H9 (cell line): Measurements from ENCODE around the gene SYNE2. TPM values are rescaled to one million over a fixed set of nuclear protein-coding genes. Genes with fewer than 3 reads are reported as not detected.

Experiments used
- DNase-seq: peaks from one replicate; pipeline ENCODE4 v3.0.0-alpha.2; 2017
- H2AFZ ChIP-seq: one replicate; pipeline ENCODE4 v1.6.1; 2013; ENCODE audit warnings: mild to moderate bottlenecking, low read length, control low read depth, moderate library complexity
- H2AK5ac ChIP-seq: 2 replicates; pipeline ENCODE4 v1.6.1; 2013; ENCODE audit warnings: low read length, control low read depth, mixed read lengths; ENCODE audit not compliant: insufficient read length
- H2BK120ac ChIP-seq: one replicate; pipeline ENCODE4 v1.6.1; 2013; ENCODE audit warnings: low read depth, mild to moderate bottlenecking, low read length, control low read depth, inconsistent platforms; ENCODE audit not compliant: poor library complexity, severe bottlenecking
- H2BK12ac ChIP-seq: 2 replicates; pipeline ENCODE4 v1.6.1; 2013; ENCODE audit warnings: low read length, control low read depth, mixed read lengths, low read depth; ENCODE audit not compliant: insufficient read length
- H2BK15ac ChIP-seq: 2 replicates; pipeline ENCODE4 v1.6.1; 2013; ENCODE audit warnings: low read depth, low read length, control low read depth
- H2BK20ac ChIP-seq: one replicate; pipeline ENCODE4 v1.6.1; 2013; ENCODE audit warnings: low read depth, mild to moderate bottlenecking, low read length, control low read depth, inconsistent platforms; ENCODE audit not compliant: poor library complexity, severe bottlenecking
- H2BK5ac ChIP-seq: 2 replicates; pipeline ENCODE4 v1.6.1; 2013; ENCODE audit warnings: low read length, control low read depth, mixed read lengths; ENCODE audit not compliant: insufficient read length
- H3K14ac ChIP-seq: 2 replicates; pipeline ENCODE4 v1.6.1; 2013; ENCODE audit warnings: low read length, control low read depth; ENCODE audit not compliant: insufficient read depth
- H3K18ac ChIP-seq: 2 replicates; pipeline ENCODE4 v1.6.1; 2013; ENCODE audit warnings: low read depth, mild to moderate bottlenecking, mixed read lengths, low read length, control low read depth; ENCODE audit not compliant: insufficient read length
- H3K23ac ChIP-seq: 2 replicates; pipeline ENCODE4 v1.6.1; 2013; ENCODE audit warnings: low read length, control low read depth, mixed read lengths, low read depth; ENCODE audit not compliant: insufficient read length
- H3K23me2 ChIP-seq: 2 replicates; pipeline ENCODE4 v1.6.1; 2013; ENCODE audit warnings: low read depth, mild to moderate bottlenecking, mixed read lengths, low read length, control low read depth; ENCODE audit not compliant: insufficient read length, poor library complexity, severe bottlenecking
- H3K27ac ChIP-seq: 2 replicates; pipeline ENCODE4 v1.5.1; 2013; ENCODE audit warnings: low read length, control low read depth, mixed read lengths, low read depth; ENCODE audit not compliant: insufficient read length
- H3K27me3 ChIP-seq: 2 replicates; pipeline ENCODE4 v1.6.1; 2013; ENCODE audit warnings: low read length, control low read depth, inconsistent platforms; ENCODE audit not compliant: insufficient read depth
- H3K4ac ChIP-seq: 2 replicates; pipeline ENCODE4 v1.6.1; 2013; ENCODE audit warnings: low read depth, mild to moderate bottlenecking, control low read depth, inconsistent platforms, low read length, moderate library complexity
- H3K4me1 ChIP-seq: 2 replicates; pipeline ENCODE4 v1.6.1; 2013; ENCODE audit warnings: low read length, control low read depth, inconsistent platforms; ENCODE audit not compliant: insufficient read depth
- H3K4me2 ChIP-seq: 2 replicates; pipeline ENCODE4 v1.6.1; 2013; ENCODE audit warnings: low read length, control low read depth, mixed read lengths; ENCODE audit not compliant: insufficient read length, insufficient read depth
- H3K56ac ChIP-seq: 2 replicates; pipeline ENCODE4 v1.6.1; 2013; ENCODE audit warnings: low read depth, mild to moderate bottlenecking, mixed read lengths, low read length, control low read depth; ENCODE audit not compliant: insufficient read length
- H3K79me1 ChIP-seq: 2 replicates; pipeline ENCODE4 v1.6.1; 2013; ENCODE audit warnings: low read depth, mild to moderate bottlenecking, moderate library complexity, low read length, control low read depth, inconsistent platforms; ENCODE audit not compliant: insufficient read depth, poor library complexity, severe bottlenecking
- H3K79me2 ChIP-seq: 2 replicates; pipeline ENCODE4 v1.6.1; 2013; ENCODE audit warnings: low read length, control low read depth, inconsistent platforms; ENCODE audit not compliant: insufficient read depth
- H3K9ac ChIP-seq: 2 replicates; pipeline ENCODE4 v1.6.1; 2013; ENCODE audit warnings: low read length, control low read depth, mixed read lengths; ENCODE audit not compliant: insufficient read length; ENCODE audit errors: extremely low read depth
- H3K9me3 ChIP-seq: one replicate; pipeline ENCODE4 v1.6.1; 2013; ENCODE audit warnings: low read depth, low read length, inconsistent platforms; ENCODE audit not compliant: control insufficient read depth
- H3T11ph ChIP-seq: one replicate; pipeline ENCODE4 v1.6.1; 2013; ENCODE audit warnings: mild to moderate bottlenecking, low read length, control low read depth, inconsistent platforms
- H4K20me1 ChIP-seq: one replicate; pipeline ENCODE4 v1.6.1; 2013; ENCODE audit not compliant: control insufficient read depth, insufficient read length, insufficient read depth
- H4K5ac ChIP-seq: 2 replicates; pipeline ENCODE4 v1.6.1; 2013; ENCODE audit warnings: low read depth, mild to moderate bottlenecking, mixed read lengths, low read length, control low read depth; ENCODE audit not compliant: insufficient read length
- H4K8ac ChIP-seq: replicated peaks from 2 replicates; pipeline ENCODE4 v1.6.1; 2013; ENCODE audit warnings: low read length, control low read depth, mixed read lengths, low read depth; ENCODE audit not compliant: insufficient read length
- H4K91ac ChIP-seq: 2 replicates; pipeline ENCODE4 v1.6.1; 2013; ENCODE audit warnings: low read depth, mild to moderate bottlenecking, moderate library complexity, mixed read lengths, low read length, control low read depth; ENCODE audit not compliant: insufficient read length
- H3K27ac Mint-ChIP-seq, 3 experiments: 2 replicates in 2 of 3; 3 replicates in 1 of 3; pipeline ENCODE4 v1.8.0; 2020 to 2021; ENCODE audit warnings: mixed read lengths in 3 of 3, mild to moderate bottlenecking in 1 of 3, moderate library complexity in 1 of 3
- H3K27me3 Mint-ChIP-seq: 2 replicates; pipeline ENCODE4 v1.8.0; 2021; ENCODE audit warnings: low read depth, mild to moderate bottlenecking, moderate library complexity, mixed read lengths
- H3K36me3 Mint-ChIP-seq, 3 experiments: 2 replicates in 2 of 3; 3 replicates in 1 of 3; pipeline ENCODE4 v1.8.0; 2020 to 2021; ENCODE audit warnings: low read depth in 3 of 3, mixed read lengths in 3 of 3; ENCODE audit not compliant: insufficient read depth in 1 of 3
- H3K4me1 Mint-ChIP-seq, 2 experiments: 2 replicates each; pipeline ENCODE4 v1.8.0; 2020; ENCODE audit warnings: mixed read lengths in 2 of 2
- H3K4me3 Mint-ChIP-seq, 2 experiments: 2 replicates in 1 of 2; 3 replicates in 1 of 2; pipeline ENCODE4 v1.8.0; 2020 to 2021; ENCODE audit warnings: mild to moderate bottlenecking in 2 of 2, mixed read lengths in 2 of 2, moderate library complexity in 1 of 2
- H3K9me3 Mint-ChIP-seq, 2 experiments: 2 replicates in 1 of 2; 3 replicates in 1 of 2; pipeline ENCODE4 v1.8.0; 2020; ENCODE audit warnings: mild to moderate bottlenecking in 2 of 2, mixed read lengths in 2 of 2, moderate library complexity in 1 of 2
- CTCF ChIP-seq: fragments of 200-600 bp; sonication (generic); conservative IDR thresholded peaks from 3 replicates; pipeline ENCODE4 v1.8.0; 2021; ENCODE audit warnings: antibody characterized with exemption, mild to moderate bottlenecking
- WGBS: extraction: QIAGEN DNeasy Blood & Tissue Kit; methylation state at CpG from one replicate; pipeline ENCODE4 v1.1.7; 2013; ENCODE audit warnings: missing lambda C conversion rate, low lambda C conversion rate, mixed read lengths; ENCODE audit not compliant: insufficient read length; ENCODE audit errors: extremely low coverage; 5-methylcytosine and 5-hydroxymethylcytosine counted together
- total RNA-seq: library from RNA; stranded (reverse); gene quantifications from 2 replicates; pipeline ENCODE4 v1.2.1, GENCODE V29; 2021

Gene SYNE2
- total RNA-seq, 1 experiment from 2014 or later, result 43.3 TPM

GRCh38 chr14:63904724-63905123 is 51.9 kb downstream of the SYNE2 start:
- no peak for DNase-seq
- Histone ChIP-seq H3T11ph (no peak overlapping the region), H3K4ac (no peak overlapping the region), H3K27me3 (no peaks in the 10 kb centered on the region), H3K23ac (no peak overlapping the region), H3K14ac (no peak overlapping the region), H3K4me2 (no peak overlapping the region), H3K79me2 (no peaks in the 10 kb centered on the region; the same call in 1 of the 2 replicates), H4K20me1 (no peaks in the 10 kb centered on the region), H3K27ac (no peak overlapping the region), H4K5ac (no peak overlapping the region), H3K18ac (no peak overlapping the region), H2BK15ac (no peak overlapping the region), H4K8ac (no peak overlapping the region), H2AFZ (no peak overlapping the region), H3K9me3 (no peaks in the 10 kb centered on the region), H3K23me2 (no peaks in the 10 kb centered on the region), H3K4me1 (no peaks in the 10 kb centered on the region; the same call in 1 of the 2 replicates), H2BK5ac (no peak overlapping the region), H3K56ac (no peak overlapping the region), H3K79me1 (peaks cover 3% of the 10 kb centered on the region), H3K9ac (no peak overlapping the region), H2BK12ac (no peak overlapping the region), H2BK20ac (no peak overlapping the region), H2BK120ac (no peak overlapping the region), H2AK5ac (no peak overlapping the region), H4K91ac (no peak overlapping the region)
- Mint-ChIP-seq H3K36me3 (peaks cover 0 to 11% (median 9%) of the 10 kb centered on the region in 3 experiments; a peak in 6 of 7 replicates), H3K4me3 (no peak overlapping the region), H3K27me3 (no peaks in the 10 kb centered on the region), H3K9me3 (peaks cover 0 to 7% of the 10 kb centered on the region in 2 experiments; a peak in 2 of 5 replicates), H3K4me1 (peaks cover 13 to 20% of the 10 kb centered on the region in 2 experiments), H3K27ac (no peak overlapping the region; a peak in 1 of 7 replicates)
- no CpG with 5 or more reads among the region's 2 CpGs for WGBS
- TF ChIP-seq CTCF, result no peak
